Kidney glomerular epithelial cell (primary cell): Measurements from ENCODE around the gene FRMPD2.

Experiments
- DNase-seq: peaks from one replicate; lab custom pipeline; 2025; lab: John Stamatoyannopoulos, UW

FRMPD2 gene, protein sequence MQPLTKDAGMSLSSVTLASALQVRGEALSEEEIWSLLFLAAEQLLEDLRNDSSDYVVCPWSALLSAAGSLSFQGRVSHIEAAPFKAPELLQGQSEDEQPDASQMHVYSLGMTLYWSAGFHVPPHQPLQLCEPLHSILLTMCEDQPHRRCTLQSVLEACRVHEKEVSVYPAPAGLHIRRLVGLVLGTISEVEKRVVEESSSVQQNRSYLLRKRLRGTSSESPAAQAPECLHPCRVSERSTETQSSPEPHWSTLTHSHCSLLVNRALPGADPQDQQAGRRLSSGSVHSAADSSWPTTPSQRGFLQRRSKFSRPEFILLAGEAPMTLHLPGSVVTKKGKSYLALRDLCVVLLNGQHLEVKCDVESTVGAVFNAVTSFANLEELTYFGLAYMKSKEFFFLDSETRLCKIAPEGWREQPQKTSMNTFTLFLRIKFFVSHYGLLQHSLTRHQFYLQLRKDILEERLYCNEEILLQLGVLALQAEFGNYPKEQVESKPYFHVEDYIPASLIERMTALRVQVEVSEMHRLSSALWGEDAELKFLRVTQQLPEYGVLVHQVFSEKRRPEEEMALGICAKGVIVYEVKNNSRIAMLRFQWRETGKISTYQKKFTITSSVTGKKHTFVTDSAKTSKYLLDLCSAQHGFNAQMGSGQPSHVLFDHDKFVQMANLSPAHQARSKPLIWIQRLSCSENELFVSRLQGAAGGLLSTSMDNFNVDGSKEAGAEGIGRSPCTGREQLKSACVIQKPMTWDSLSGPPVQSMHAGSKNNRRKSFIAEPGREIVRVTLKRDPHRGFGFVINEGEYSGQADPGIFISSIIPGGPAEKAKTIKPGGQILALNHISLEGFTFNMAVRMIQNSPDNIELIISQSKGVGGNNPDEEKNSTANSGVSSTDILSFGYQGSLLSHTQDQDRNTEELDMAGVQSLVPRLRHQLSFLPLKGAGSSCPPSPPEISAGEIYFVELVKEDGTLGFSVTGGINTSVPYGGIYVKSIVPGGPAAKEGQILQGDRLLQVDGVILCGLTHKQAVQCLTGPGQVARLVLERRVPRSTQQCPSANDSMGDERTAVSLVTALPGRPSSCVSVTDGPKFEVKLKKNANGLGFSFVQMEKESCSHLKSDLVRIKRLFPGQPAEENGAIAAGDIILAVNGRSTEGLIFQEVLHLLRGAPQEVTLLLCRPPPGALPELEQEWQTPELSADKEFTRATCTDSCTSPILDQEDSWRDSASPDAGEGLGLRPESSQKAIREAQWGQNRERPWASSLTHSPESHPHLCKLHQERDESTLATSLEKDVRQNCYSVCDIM (N-terminal part only)

DNA sequence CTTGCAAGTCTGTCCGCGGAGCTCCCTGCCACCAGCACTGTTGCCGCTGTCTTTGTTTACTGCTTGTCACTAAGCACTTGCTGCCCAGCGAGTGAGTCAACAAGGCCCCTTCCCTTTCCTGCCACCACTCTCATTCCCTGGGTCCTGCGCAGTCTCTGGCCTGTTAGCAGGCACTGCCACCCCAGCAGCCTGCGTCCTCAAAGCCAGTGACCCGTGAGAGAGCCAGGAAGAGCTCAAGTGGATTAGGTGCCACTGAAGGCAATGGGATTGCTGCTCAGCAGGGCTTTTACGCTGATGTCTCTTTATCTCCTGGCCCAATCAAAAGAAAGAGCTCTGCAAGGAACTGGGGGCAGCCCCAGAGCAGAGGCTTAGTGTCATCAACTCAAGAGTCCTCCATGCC, at the start of gene FRMPD2:
FRMPD2 (minus strand) TSS at position 61 of the 400 bp plus-strand sequence. CDS start 129 bp downstream, outside the sequence.
- no peak for DNase-seq

DNA sequence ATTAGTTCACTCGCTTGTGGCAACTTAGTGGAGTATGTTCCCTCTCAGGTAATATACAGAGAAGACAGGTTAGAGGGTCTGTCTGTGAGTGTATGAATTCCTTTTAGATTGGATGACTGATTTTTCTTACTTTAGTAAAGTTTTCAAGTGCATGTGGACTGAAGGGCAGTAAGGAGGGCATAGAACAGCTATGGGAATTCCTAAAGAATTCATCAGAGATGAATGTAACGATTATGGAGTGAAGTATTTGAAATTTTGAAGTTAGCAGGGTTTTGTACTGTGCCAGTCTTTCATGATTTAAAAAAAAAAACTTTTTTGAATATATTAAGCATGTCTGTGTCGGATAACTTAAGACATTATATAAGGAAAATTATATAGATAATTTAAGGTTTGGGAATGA, 47.5 kb upstream of the FRMPD2 start:
- no peak for DNase-seq

DNA sequence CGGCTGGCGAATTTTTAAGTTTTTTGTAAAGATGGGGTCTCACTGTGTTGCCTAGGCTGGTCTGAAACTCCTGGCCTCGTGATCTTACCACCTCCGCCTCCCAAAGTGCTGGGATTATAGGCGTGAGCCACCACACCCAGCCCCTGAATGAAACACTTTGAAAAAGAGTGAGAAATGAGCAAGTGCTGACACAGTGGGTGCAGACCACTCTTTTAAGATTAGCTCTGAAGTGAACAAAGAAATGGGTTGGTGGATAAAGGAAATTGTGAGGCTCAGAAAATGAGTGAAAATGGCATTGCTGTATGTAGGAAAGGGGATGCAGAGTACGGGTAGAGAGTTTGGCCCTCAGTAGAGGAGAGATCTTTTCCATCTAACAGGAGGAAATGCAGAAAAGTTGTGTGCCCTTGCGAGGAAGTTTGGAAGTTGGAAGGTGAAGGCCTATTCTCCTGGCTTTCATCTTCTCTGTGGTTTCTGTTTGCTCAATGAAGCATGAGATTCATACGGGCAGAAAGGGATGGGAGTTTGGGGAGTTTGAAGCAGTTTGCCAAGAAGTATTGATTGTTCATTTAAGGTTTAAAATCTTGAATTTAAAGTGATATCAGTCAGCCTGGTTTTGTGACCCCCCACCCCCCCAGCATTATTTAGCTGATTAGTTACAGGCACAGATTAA, 43.0 kb upstream of the FRMPD2 start:
- DNase-seq, result no peak

DNA sequence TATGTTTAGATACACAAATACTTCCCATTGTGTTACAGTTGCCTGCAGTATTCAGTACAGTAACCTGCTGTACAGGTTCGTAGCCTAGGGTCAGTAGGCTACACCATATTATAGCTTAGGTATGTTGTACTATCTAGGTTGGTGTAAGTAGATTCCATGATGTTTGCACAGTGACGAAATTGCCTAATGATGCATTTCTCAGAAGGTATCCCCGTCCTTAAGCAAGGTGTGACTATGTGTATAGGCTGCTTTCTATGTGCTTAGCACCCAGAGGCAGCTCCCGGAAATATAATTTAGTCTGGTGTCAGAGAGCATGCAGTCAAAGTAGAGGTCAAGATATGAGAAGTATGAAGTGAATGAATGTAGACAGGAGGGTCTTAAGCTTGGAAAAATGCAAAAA, 41.7 kb upstream of the FRMPD2 start:
- no peak for DNase-seq

DNA sequence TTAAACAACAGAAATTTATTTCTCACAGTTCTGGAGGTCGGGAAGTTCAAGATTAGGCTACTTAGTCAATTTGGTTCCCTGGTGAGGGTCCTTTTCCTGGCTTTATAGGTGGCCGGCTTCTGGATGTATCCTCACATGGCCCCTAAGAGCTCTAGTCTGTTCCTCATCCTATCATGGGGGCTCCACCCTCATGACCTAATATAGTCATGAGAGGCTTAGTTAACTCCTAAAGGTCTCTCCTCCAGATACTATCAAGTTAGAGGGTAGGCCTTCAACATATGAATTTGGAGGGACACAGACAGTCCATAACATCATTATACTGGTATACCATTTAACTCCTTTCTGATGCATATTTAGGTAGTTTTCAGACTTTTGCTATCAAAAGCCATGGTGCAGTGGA, 39.6 kb upstream of the FRMPD2 start:
- no peak for DNase-seq

DNA sequence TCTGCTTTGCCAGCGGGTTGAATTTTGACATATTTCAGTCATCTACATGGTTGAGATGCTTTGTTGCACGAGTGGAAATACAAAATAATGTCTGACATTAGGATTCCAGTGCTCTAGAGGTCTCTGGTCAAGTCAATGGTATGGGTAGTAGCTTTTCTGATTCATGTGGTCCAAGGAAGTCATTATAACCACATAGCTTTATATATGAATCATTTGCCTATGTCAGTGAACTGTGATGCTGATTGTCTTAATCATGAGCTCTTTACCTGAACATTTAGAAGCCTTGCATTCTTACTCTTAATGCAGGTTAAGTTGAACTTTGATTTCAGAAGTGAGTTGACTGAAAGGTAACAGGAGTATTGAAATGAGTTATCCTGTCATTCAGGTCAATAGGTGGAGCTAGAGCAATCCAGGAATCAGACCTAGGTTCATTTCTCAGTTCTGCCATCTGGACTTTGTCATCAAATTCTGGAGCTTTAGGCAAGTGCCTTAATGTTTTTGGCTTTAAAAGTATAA, 35.3 kb upstream of the FRMPD2 start:
- DNase-seq, result peak; percentile 92

DNA sequence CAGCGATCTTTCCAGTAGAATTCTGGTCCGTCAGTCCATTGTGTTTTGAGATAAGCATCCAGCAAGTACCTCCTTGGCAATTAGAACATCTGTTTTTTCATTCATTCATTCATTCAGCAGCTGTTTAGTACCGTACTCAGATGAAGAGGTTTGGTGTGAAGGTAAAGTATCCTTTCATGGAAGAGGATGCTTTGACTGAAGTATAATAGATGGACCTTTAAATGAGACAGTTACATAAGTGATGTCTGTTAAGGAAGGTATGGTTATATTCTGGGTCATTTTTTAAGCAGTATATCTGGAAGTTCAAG, 33.2 kb upstream of the FRMPD2 start:
- no peak for DNase-seq

DNA sequence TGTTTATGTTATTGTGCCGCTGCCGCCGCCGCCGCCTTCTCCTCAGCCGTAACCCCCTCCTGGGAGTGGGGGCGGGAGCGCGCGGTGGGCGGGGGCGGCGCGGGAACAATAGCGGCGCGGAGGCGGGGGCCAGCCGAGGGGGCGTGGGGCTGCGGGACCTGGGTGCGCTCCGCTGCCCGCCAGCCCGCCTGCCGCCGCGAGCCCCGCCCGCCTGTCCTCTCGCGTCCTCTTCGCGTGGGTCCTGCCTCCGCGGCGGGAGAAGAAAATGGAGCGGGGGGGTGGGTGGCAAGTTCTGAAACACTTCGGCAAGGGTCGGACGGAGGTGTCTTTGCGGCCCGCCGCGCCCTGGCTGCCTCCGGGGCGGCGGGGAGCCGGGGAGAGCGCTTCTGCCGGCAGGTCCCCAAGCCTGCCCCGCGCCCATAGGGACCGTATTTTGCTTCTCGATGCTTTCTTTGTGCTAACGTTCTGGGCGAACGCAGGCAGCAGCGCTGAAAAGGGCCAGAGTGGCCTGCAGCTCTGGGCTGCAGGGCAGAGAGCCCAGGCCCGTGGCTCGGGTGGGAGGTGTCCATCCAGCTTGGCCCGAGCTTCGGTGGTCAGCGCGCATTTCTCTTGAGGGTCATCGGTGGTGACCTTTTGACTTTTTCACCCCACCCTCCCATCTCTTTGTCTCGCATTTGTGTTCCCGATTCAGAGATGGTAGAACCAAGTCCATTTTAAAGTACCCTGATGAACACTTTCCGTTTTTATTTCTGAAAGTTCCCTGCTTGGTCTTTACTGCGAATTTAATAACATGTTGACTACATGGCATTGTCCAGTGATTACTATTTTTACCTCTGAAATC, 32.6 kb upstream of the FRMPD2 start:
- peak; percentile 48 for DNase-seq

DNA sequence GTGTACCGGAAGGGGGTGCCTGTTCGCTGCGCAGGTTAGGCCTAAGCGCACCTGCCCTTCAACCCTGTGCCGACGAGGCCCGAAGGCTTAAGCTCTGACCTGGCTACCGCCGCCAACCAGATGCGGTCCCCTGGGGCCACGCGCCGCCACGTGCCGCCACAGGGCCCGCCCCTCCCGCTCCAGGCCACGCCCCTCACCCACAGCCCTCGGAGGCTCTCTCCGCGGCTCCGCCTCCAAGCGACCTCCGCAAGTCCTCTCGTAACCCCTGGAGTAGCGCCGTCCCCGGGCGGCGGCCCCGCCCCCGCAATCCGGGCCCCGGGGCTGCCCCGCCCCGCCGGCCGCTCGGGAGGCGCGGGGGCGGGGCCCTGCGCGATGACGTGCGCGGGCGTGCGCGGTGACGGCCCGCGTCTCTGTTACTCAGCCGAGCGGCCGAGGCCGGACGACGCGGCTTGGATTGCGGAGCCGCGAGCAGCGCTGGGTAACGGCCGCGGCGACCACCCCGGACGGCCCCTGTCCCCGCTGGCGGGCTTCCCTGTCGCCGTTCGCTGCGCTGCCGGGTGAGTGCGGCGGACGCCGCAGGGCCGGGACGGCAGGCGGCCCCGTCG, 31.9 kb upstream of the FRMPD2 start, which contains the start of gene MAPK8:
MAPK8 (plus strand) TSS at position 413 of the 605 bp plus-strand sequence. CDS start 94,984 bp downstream, outside the sequence.
- peak; percentile 79 for DNase-seq

DNA sequence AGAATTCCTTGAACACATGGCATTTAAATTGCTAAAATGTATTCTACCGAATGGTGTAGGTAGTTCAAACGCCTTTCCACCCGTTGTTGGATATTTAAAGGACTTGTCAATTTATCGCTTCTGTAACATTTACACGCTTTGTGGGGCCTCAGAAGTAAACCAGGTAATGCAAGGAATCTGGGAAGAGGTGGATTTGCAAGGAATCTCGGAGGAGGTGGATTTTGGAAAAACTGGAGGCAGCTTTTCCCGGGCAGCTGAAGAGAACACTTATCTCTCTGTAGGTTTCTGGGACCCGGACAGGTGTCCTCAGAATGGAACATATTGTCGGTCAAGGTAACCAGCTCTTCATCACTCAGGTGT, 31.4 kb upstream of the FRMPD2 start:
- no peak for DNase-seq

DNA sequence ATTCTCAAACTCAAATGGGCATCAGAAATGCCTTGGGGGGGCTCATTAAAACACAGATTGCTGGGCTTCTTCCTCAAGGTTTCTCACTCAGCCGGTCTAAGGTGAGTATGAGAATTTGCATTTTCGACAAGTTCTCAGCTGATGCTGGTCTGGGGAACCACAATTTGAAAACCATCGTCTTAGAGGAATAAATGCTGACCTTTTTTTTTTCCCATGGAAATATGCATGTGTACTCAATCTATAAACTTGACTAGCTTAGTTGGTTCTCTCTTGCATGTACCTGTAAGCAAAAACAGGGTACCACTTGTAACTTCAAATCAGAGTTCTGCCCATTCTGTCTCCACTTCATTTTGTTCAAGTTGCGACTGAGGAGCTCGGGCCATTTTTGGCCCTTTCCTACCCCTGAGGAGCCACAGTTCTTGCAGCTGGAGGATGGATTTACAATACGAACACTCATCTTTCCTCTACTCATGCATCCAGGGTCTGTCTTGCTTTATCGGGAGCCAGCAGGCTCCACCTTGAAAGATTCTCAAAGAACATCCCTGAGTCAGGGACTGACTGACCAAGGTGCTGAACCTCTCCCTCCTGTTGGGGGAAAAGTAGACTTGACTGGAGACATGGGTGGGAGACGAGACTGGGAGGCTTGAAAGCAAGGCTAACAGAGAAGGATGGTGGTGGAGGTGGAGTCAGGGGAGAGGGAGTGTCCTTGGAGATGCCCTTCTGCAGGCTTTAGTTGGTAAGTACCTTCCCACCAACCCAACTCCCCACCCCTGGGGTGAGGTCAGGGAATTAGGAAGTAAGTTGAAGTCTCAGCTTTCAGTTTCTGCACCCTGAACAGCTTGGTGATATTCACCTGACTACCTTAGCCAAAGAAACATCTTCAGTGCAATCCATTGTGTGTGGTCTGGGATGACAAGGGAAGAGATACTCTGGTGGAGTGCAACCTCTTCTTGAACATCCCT, 28.3 kb upstream of the FRMPD2 start:
- no peak for DNase-seq

DNA sequence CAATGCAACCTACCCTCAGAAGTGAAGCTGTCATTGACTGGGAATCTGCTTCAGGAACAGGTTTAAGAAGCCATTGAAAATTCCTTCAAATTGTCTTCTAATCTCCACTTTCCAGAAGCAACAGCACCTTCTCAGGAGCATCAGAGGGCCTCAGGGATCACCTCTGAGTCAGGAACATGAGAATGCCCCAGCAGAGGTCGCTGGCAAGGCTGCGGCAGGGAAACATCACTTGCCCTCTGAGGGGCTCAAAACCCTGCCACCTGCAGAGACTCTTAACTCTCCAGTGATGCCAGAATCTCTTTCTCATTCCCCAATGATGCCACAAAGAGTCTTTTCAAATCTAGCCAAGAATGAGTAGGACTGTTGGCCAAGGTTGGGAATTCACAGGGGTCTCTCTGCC, 26.1 kb upstream of the FRMPD2 start:
- DNase-seq, result no peak

DNA sequence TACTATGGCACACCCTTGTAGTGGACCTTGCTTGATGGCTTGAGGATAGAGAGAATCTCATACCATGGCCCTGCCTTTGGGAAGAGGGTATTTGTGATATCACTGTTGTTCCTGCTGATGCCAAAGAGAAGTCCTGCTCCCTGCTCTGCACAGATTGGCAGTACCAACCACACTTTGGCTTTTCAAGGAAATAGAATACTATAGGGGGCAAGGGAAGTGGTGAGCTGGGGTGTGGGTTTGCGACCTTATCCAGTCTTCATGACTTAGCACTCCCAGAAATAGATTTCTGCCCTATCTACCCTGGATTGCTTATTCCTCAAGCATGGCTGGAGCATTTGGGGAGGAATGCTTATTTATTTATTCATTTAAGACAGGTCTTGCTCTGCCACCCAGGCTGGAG, 25.2 kb upstream of the FRMPD2 start:
- DNase-seq, result no peak

DNA sequence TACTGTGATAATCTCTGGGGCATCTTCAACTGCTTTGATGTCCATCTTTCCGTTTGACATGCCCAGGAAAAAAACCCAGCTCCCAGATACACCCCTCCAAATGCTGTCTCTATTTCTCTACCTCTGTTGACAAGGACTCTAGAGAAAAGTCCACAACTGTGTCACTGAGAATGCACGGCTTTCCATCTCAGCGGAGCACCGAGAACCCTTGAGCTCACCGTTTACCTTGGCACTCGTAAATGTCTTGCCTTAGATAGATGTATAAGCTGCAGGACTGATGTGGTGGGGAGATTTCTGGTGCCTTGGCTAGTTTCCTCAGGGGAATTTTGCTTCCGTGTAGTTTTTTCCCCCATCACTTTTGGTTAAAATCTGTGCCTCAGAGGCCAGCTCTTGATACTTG, 24.6 kb upstream of the FRMPD2 start:
- no peak for DNase-seq

DNA sequence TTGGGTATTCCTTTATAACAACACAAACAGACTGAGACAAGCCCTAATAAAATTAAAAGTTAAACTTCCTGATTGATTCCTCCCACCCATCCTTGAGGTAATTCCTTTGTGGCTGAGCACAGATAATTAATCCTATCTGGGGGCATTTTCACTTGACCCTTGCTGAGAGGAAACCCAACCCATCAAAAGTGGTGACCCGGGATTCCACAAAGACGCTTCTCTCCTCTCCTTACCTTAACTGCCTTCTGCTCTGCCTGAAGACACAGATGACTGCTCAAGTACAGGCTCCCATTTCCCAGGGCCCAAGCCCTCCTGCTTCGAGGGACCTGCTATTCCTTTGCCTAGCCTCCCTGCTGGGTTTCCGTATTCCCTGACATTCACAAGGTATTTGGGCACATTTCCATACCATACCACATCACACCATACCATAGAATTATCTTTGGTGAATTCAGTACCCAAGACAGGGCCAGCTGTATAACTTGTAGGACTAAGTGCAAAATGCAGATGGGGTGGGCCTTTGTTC, 22.1 kb upstream of the FRMPD2 start:
- DNase-seq, result no peak

DNA sequence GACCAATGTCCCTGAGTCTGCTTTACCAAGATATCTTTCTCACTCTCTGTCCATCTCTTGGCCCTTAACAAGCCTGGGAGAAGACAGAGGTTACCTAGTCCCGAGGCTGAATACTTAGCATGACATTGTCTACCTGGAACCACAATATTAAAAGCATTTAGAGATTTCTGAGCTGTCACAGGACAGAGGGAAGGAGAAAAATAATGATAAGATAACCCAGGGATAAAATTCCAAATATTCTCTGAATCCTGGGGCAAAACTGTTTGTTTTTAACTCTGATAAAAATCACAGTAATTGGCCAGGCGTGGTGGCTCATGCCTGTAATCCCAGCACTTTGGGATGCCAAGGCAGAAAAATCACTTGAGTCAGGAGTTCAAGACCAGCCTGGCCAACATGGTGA, 19.9 kb upstream of the FRMPD2 start:
- DNase-seq, result no peak

DNA sequence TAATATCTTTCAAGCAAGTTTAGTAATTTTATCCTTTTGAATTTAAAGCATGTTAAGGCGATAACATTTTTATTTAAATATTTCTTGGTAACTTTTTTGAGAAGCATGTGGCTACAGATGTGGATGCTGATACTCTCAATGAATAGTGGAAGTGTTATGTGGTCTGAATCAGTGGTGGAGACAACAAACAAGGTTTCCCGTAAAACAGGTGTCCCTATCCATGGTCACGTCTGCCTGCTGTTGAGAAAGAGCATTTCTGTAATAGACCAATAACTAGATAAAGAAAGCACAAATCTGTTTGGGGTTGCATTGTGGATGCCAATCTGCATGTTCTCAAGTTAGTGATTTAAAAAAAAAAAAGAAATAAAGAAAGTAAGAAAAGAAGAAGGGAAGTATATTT, 18.1 kb upstream of the FRMPD2 start:
- no peak for DNase-seq

DNA sequence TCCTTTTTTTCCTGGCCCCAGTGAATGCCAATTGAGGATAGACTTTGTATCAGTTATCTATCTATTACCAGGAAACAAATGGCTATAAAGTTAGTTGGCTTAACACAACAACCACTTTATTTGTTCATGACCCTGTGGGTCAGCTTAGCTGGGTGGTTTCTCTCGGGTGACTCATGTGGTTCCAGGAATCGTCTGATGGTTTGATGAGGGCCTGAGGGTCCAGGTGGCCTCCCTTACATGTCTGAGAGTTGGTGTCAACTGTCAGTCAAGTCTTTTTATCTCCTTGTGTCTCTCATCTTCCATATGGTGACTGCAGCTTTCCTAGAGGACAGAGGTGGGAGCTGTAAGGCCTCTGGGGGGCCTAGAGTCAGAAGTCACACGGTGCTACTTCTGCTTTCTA, 16.7 kb upstream of the FRMPD2 start:
- DNase-seq, result no peak

DNA sequence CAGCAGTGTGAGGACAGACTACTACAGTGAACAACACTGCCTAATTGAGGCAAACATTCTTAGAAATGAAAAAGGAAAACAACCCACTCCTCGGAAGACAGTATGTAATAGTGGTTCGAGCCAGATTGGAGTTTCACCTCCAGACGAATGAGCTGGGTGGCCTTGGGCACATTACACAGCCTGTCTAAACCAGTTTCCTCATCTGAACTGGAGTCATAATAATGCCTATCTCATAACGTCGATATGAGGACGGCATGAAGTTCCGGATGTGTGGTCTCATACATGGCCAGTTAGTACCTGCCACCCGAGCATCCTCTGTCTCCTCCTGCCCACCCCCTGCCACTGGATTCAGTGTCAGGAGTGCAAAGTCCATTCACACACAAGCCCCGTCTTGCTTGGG, 15.8 kb upstream of the FRMPD2 start:
- no peak for DNase-seq
